ENCODE measurements around the gene MTF2.

- TF ChIP-seq CTCF (IDR thresholded peaks at IDR 0.05; ENCODE audit: low read length), result no peak
- no peak for TF ChIP-seq EZH2 (optimal IDR thresholded peaks at IDR 0.05; ENCODE audit: low read depth, low read length)
Measured at GRCh38 chr1:93093332-93094006, 14.4 kb downstream of the MTF2 start.

All from MM.1S (cell line).